Measurements from ENCODE around the gene FAXDC2. TPM values are rescaled to one million over a fixed set of nuclear protein-coding genes. Genes with fewer than 3 reads are reported as not detected.

Gene FAXDC2
- total and polyA plus RNA-seq, 2 of the 8 experiments (the other 6 are each of a cell fraction or from before 2014, with no cell fraction given) = 3.7 to 5.9 TPM

DNA sequence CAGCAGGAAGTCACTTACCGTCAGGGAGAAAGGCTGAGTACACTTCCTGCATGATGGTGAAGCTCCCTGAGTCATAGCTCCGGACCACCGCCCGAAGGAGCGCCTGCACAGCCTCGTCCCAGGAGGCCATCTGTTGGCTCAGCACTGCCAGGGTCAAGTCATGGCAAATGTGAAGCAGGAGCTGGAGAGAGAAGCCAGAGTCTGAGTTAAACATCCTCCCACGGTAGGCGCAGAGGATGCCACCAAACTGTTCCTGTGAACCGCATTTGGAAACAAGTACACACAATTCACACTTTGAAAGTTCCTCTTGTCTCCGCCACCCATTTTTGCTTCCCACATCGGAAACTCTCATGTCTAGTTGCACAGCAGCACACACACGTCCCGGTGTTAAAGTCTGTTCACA, 42.0 kb upstream of the FAXDC2 start:
- Histone ChIP-seq H3K23ac (ENCODE audit: insufficient read length) (no peak overlapping the region), H3K9ac (replicated peaks in 1 of 4; ENCODE audit: extremely low read depth in 1 of 4, low read depth in 3 of 4, low read length in 3 of 4) (no peak overlapping the region), H3K18ac (ENCODE audit: extremely low read depth, low read length) (no peak overlapping the region), H3K4me2 (ENCODE audit: insufficient read depth in 1 of 2, low read depth in 2 of 2, low read length in 2 of 2) (no peak overlapping the region), H3K14ac (ENCODE audit: insufficient read length) (no peak overlapping the region), H3K36me3 (ENCODE audit: control insufficient read depth in 2 of 4, insufficient read depth in 4 of 4, low read length in 3 of 4) (peaks cover 19 to 82% (median 53%) of the 10 kb centered on the region in 4 experiments; a peak in 7 of 8 replicates), H3K56ac (replicated peaks; ENCODE audit: insufficient read length, low read depth, low read length) (no peak overlapping the region), H4K20me1 (replicated peaks in 1 of 2; ENCODE audit: control insufficient read depth in 1 of 2, insufficient read depth in 2 of 2, low read length in 2 of 2) (no peaks in the 10 kb centered on the region), H2BK12ac (ENCODE audit: low read depth, low read length) (no peak overlapping the region), H3K27ac (ENCODE audit: low read depth, low read length) (no peak overlapping the region), H2BK5ac (ENCODE audit: low read depth, low read length) (no peak overlapping the region), H3K4me3 (ENCODE audit: extremely low read depth in 1 of 4, insufficient read depth in 2 of 4, low read depth in 3 of 4, low read length in 4 of 4) (no peak overlapping the region), H4K5ac (ENCODE audit: insufficient read length, low read depth, low read length) (no peak overlapping the region), H3K27me3 (replicated peaks in 1 of 4; ENCODE audit: control insufficient read depth in 3 of 4, extremely low read depth in 1 of 4, insufficient read depth in 3 of 4, low read length in 3 of 4) (no peaks in the 10 kb centered on the region), H4K8ac (ENCODE audit: extremely low read depth, insufficient read depth, low read length) (no peak overlapping the region), H3K4me1 (replicated peaks in 1 of 4; ENCODE audit: control insufficient read depth in 3 of 4, insufficient read depth in 4 of 4, low read length in 3 of 4) (no peaks in the 10 kb centered on the region), H2AK5ac (ENCODE audit: low read depth, low read length) (no peak overlapping the region), H4K91ac (replicated peaks; ENCODE audit: insufficient read length, low read length) (no peak overlapping the region), H3K79me2 (ENCODE audit: control insufficient read depth in 1 of 2, insufficient read depth in 2 of 2, low read length in 2 of 2) (no peaks in the 10 kb centered on the region), H3K4ac (replicated peaks; ENCODE audit: insufficient read length, low read depth, low read length) (no peak overlapping the region), H3K9me3 (ENCODE audit: insufficient read depth in 2 of 2, low read depth in 1 of 2, low read length in 1 of 2) (no peaks in the 10 kb centered on the region), H2AFZ (ENCODE audit: low read length) (no peak overlapping the region), H3K23me2 (ENCODE audit: low read depth, low read length) (no peaks in the 10 kb centered on the region), H2BK20ac (ENCODE audit: low read length) (no peak overlapping the region), H2BK15ac (ENCODE audit: low read length) (no peak overlapping the region), H2BK120ac (replicated peaks; ENCODE audit: low read depth, low read length) (no peak overlapping the region), H3K79me1 (ENCODE audit: low read depth, low read length) (no peaks in the 10 kb centered on the region)
- DNase-seq (ENCODE audit: low read depth in 1 of 2, low spot score in 2 of 2) (no peak), FAIRE-seq (no peak)
- ChIA-PET CTCF (ENCODE audit: partially characterized antibody) (interaction anchor here (0.9 to 2.2 kb wide), 3 partner anchors 9 to 16 kb away, joined by 3 to 5 read pairs (median 3); no protein-coding TSS in a partner anchor), POLR2A (ENCODE audit: partially characterized antibody) (no interaction called here)
- WGBS, 2 experiments (ENCODE audit: extremely low coverage in 1 of 2, insufficient coverage in 1 of 2, insufficient read length in 1 of 2, insufficient replicate concordance in 2 of 2, low coverage in 1 of 2, low lambda C conversion rate in 2 of 2, missing lambda C conversion rate in 1 of 2) = 89% methylated on average over 13 of the region's 13 CpGs; no CpG with 5 or more reads in 1 of the 2 experiments
- no peak for TF ChIP-seq RNF2 (IDR thresholded peaks at IDR 0.05; ENCODE audit: borderline replicate concordance, low read depth, low read length, missing control alignments, poor library complexity, severe bottlenecking)
- no peak for TF ChIP-seq ZNF274 (IDR thresholded peaks at IDR 0.05; ENCODE audit: borderline replicate concordance, extremely low read depth, low read length)
- TF ChIP-seq, protein P1, sequence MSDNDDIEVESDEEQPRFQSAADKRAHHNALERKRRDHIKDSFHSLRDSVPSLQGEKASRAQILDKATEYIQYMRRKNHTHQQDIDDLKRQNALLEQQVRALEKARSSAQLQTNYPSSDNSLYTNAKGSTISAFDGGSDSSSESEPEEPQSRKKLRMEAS (IDR thresholded peaks at IDR 0.05) = no peak
- TF ChIP-seq, protein P2, sequence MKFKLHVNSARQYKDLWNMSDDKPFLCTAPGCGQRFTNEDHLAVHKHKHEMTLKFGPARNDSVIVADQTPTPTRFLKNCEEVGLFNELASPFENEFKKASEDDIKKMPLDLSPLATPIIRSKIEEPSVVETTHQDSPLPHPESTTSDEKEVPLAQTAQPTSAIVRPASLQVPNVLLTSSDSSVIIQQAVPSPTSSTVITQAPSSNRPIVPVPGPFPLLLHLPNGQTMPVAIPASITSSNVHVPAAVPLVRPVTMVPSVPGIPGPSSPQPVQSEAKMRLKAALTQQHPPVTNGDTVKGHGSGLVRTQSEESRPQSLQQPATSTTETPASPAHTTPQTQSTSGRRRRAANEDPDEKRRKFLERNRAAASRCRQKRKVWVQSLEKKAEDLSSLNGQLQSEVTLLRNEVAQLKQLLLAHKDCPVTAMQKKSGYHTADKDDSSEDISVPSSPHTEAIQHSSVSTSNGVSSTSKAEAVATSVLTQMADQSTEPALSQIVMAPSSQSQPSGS (IDR thresholded peaks at IDR 0.05; ENCODE audit: low read length) = no peak
- TF ChIP-seq RFX5 (IDR thresholded peaks at IDR 0.05; ENCODE audit: borderline replicate concordance, low read depth, low read length) = no peak
- TF ChIP-seq SIRT6 (IDR thresholded peaks at IDR 0.05; ENCODE audit: low read length) = no peak
- no peak for TF ChIP-seq CTBP2 (IDR thresholded peaks at IDR 0.05; ENCODE audit: borderline replicate concordance, insufficient read depth, insufficient read length, low read length)
- TF ChIP-seq YY1 (IDR thresholded peaks at IDR 0.05; ENCODE audit: low read depth, low read length) = no peak
- TF ChIP-seq NRF1 (IDR thresholded peaks at IDR 0.05; ENCODE audit: low read depth, low read length) = no peak
- TF ChIP-seq TCF12 (IDR thresholded peaks at IDR 0.05; ENCODE audit: low read depth, low read length) = no peak
- no peak for TF ChIP-seq JUN (IDR thresholded peaks at IDR 0.05; ENCODE audit: low read depth, low read length)
